GM19397 (cell line): Measurements from ENCODE around the gene NCBP2.
A peak's percentile ranks its signal among the peaks of the same experiment; 100 is the strongest.

Experiments
- ATAC-seq: cut with Tn5 transposase; IDR thresholded peaks from one replicate; pipeline ENCODE4 v1.9.1; 2021; ENCODE audit warnings: mild to moderate bottlenecking, moderate library complexity; ENCODE audit not compliant: unreplicated experiment

Gene NCBP2

GRCh38 chr3:196942226-196942914 is at the start of gene NCBP2:
TSS of gene NCBP2 (minus strand) at chr3:196942528. CDS start at chr3:196942503, 25 bp downstream.
- peak; percentile 90 for ATAC-seq

GRCh38 chr3:196991581-196992460 is 49.5 kb upstream of the NCBP2 start:
- ATAC-seq, result no peak

DNA sequence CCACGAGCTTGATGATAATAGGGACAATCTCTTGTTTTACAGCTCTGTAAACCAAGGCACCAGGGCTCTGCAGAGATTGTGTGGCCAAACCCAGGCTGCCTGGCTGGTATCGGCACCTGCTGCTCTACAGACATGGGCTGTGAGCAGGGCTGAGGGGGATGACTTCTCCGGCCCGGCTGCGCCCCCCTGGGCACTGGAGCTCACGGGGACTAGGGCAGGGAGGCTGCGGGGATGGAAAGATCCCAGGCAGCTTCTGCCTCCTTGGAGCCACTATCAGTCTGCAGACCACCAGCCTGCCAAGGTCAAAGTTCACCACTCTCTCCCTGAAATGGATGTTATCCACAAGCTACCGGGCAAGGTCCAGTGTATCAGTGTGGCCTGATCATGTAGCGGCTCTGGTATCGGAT is 48.3 kb upstream of the NCBP2 start:
- no peak for ATAC-seq

DNA sequence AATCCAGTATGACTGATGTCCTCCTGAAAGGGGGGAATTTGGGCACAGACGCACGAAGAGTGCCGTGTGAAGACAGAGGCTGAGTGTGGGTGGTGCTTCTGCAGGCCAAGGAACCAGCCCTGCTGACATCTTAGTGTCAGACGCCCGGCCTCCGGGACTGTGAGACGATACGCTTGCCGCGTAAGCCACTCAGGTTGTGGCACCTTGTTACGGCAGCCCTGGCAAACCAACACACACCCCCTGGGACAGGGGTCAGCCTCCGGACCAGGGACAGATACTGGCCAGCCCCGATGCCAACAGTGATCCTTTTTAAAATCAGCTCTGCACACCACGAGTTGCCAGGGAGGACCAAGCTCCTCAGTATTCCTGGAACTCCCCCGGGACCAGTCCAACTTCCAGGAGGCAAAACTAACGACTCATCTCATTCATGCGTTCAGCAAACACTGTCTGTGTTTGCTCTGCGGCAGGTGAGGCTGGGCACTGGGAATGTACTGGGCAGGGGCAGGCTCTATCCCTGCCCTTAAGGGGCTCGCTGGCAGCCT is 47.5 kb upstream of the NCBP2 start:
- ATAC-seq, result no peak

DNA sequence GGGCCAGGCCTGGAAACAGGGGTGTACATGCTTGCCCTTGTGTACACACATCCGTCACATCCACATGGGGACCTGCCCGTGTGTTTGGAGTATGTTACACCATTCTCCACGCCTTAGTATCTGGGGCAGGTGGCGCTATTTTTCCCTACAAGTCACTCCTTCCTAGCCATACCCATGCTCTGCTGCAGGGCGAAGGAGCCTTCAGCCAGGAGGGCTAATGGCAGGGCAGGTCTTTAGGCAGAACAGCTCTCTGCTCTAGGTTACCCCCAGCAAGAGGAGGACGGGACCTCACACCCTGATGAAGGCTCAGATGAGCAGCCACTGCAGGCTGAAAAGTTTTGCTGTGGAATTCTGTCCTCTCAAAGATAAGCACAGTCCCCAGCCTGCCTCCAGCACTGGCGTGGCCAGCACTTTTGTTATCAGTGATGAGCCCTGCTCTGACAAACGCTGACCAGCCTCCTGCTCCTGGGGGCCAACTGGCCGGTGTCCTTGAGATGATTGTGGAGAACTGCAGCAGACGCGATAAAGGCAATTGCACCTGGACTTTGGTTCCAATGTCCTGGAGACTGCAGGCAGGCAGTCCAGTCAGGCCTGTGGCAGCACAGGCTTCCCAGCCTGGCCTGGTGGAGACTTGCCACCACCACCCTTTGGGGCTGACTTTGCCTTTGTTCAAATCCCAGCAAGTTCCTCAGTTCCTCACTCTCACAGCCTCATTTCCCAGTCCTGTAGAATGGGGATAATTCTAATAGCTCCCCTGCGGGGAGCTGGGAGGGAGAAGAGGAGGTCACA is 46.1 kb upstream of the NCBP2 start:
- ATAC-seq, result no peak

- no peak for ATAC-seq
Observed at GRCh38 chr3:196987022-196987421, 44.7 kb upstream of the NCBP2 start.

DNA sequence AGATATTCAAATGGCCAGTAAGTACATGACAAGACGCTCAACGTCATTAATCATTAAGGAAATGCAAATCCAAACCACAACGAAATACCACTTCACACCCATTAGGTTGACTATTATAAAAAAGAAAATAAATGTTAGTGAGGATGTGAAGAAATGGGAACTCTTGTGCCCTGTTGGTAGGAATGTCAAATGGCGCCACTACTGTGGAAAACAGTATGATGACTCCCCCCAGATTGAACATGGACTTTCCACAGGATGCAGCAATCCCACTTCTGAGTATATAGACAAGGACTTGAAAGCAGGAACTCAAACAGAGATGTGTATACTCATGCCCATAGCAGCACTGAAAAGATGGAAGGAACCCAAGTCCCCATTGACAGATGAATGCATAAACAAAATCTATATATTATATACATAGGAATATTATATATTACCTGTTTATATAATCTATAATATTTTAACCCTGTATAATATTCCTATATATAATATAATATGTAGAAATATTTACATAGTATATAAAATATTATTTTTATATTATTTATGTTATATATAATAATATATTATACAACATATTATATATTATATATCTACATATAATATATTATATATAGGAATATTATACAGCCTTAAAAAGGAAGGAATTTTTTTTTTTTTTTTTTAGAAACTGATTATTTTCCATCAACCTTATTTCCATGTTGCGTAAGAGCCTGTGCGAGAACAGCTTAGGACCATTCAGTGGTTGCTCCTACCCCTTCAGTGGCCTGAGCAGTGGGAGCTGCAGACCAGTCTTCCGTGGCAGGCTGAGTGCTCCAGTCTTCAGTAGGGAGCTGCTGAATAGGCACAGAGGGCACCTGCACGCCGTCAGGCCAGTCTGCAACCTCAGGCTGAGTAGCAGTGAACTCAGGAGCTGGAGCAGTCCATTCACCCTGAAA is 43.9 kb upstream of the NCBP2 start:
- no peak for ATAC-seq

- no peak for ATAC-seq
Observed at GRCh38 chr3:196985298-196985697, 43.0 kb upstream of the NCBP2 start.

DNA sequence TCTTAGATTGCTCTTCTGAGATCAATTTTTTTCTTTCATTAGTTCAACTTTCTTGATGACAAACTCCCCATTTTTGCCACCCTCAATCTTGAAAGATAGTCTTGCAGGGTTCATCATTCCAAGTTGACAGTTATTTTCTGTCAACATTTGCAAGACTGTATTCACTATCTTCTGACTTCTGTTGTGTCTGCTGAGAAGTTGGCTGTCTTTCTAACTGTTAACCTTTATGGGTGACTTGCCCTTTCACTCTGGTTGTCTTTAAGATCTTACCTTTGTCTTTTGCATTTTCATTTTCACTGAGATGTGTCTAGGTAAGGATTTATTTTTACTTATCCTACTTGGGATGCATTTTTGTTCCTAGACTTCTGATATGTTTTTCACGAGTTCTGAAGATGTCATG is 40.9 kb upstream of the NCBP2 start:
- no peak for ATAC-seq

- ATAC-seq, result no peak
Observed at GRCh38 chr3:196981657-196982056, 39.3 kb upstream of the NCBP2 start.

- no peak for ATAC-seq
Observed at GRCh38 chr3:196979545-196979944, 37.2 kb upstream of the NCBP2 start.

DNA sequence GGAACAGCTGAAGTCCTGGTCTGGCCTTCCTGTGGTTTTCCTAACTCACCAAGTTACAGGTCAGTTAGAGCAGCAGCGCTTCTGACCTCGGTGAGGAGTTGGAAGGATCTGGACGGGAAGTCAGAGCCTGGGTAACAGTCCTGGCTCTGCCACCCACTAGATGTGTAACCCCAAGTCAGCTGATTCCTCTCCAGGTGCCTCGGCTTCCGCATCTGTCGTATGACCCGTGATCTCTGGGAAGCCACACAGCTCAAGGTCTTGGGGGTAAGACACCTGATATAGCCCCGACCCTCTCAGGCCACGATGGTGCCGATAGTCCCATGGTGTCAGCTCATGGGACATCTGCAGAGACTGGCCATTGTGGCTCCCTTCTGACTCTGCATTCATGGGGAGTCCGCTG is 34.6 kb upstream of the NCBP2 start:
- no peak for ATAC-seq

DNA sequence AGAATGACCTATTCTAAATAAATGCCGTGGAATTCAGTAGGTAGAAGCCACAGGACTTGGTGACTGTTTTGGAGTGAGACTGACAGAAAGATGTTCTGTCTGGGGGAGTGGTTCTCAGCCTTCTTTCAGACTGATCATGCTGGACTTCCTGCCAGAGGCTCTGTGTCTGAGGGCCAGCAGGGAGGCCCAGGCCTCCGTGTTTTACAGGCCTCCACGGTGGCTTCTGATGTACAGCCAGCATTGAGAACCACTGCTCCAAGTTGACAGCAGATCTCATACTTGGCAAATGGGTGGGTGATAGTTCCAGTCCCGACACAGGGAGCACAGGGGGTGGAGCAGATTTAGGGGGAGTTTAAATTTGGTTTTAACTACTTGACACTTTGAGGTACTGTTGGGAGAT is 33.0 kb upstream of the NCBP2 start:
- no peak for ATAC-seq

DNA sequence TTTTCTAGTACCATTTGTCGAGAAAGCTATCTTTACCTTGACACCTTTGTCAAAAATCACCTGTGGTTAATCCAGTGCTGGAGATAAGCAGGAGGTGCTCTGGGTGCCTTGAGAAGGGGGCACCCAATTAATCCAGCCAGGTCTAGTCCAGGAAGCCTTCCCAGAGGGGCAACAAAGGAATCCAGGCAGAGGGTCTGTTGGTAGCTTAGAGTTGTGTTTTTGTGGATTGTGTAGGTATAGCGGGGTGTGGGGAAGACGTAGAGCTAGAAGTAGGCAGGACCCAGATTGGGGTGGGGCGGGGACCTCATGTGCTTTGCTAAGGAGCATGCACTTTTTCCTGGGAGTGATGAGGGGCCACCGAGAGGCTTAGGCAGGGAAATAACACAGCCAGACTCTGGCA is 32.3 kb upstream of the NCBP2 start:
- no peak for ATAC-seq

- ATAC-seq, result no peak
Observed at GRCh38 chr3:196971094-196971698, 28.9 kb upstream of the NCBP2 start.

- no peak for ATAC-seq
Observed at GRCh38 chr3:196970547-196971093, 28.3 kb upstream of the NCBP2 start.

- peak; percentile 64 for ATAC-seq
Observed at GRCh38 chr3:196969660-196970546, 27.6 kb upstream of the NCBP2 start.

GRCh38 chr3:196969134-196969659 is 26.9 kb upstream of the NCBP2 start:
- peak; percentile 42 for ATAC-seq
